GM19452 (cell line): Measurements from ENCODE around the gene KCTD5.
"Not testable (repeated sequence)": the region's sequence is repeated elsewhere in the genome, so short reads cannot be mapped to it uniquely, and the experiment has no call there.

Experiments
- ATAC-seq: cut with Tn5 transposase; IDR thresholded peaks from one replicate; pipeline ENCODE4 v1.9.1; 2021; ENCODE audit not compliant: unreplicated experiment

Gene KCTD5

GRCh38 chr16:2696601-2697250 is 14.4 kb downstream of the KCTD5 start:
- ATAC-seq, result not testable (repeated sequence)

- no peak for ATAC-seq
Observed at GRCh38 chr16:2697401-2697948, 15.2 kb downstream of the KCTD5 start.

- ATAC-seq, result no peak
Observed at GRCh38 chr16:2698103-2698870, 16.0 kb downstream of the KCTD5 start.

- no peak for ATAC-seq
Observed at GRCh38 chr16:2698965-2699750, 16.8 kb downstream of the KCTD5 start.

- ATAC-seq, result no peak
Observed at GRCh38 chr16:2699791-2700600, 17.7 kb downstream of the KCTD5 start.

GRCh38 chr16:2700786-2701185 is 18.5 kb downstream of the KCTD5 start:
- no peak for ATAC-seq

GRCh38 chr16:2701272-2701671 is 18.9 kb downstream of the KCTD5 start:
- no peak for ATAC-seq

- ATAC-seq, result no peak
Observed at GRCh38 chr16:2701713-2702437, 19.6 kb downstream of the KCTD5 start.

GRCh38 chr16:2702438-2702825 is 20.1 kb downstream of the KCTD5 start:
- no peak for ATAC-seq

GRCh38 chr16:2702871-2703745 is 20.8 kb downstream of the KCTD5 start:
- ATAC-seq, result no peak

GRCh38 chr16:2704166-2704982 is 22.1 kb downstream of the KCTD5 start:
- ATAC-seq, result no peak

GRCh38 chr16:2704983-2705275 is 22.6 kb downstream of the KCTD5 start:
- no peak for ATAC-seq

GRCh38 chr16:2705351-2705750 is 23.0 kb downstream of the KCTD5 start:
- no peak for ATAC-seq

- ATAC-seq, result no peak
Observed at GRCh38 chr16:2706085-2706484, 23.8 kb downstream of the KCTD5 start.

GRCh38 chr16:2706611-2707311 is 24.4 kb downstream of the KCTD5 start:
- ATAC-seq, result no peak

- ATAC-seq, result no peak
Observed at GRCh38 chr16:2707368-2708289, 25.3 kb downstream of the KCTD5 start.

- no peak for ATAC-seq
Observed at GRCh38 chr16:2708290-2708639, 25.9 kb downstream of the KCTD5 start.
